ENCODE measurements around the gene CDH20. TPM values are rescaled to one million over a fixed set of nuclear protein-coding genes. Genes with fewer than 3 reads are reported as not detected.

The CDH20 gene
- polyA plus RNA-seq, 1 donor (not counting 4 experiments of a cell fraction or from before 2014, with no cell fraction given): not detected

- H3K4me1 ChIP-seq (ENCODE audit: control insufficient read depth, extremely low read depth, insufficient read depth, low read length): peaks cover 6% of the 10 kb centered on the region
- dilution Hi-C loops (cut with MboI; ENCODE audit: extremely low pct_ligation_motif_present, low sequenced_read_pairs): no loop called here
- FAIRE-seq: no peak
Observed at GRCh38 chr18:61285777-61286176, 47.5 kb upstream of the CDH20 start.

GRCh38 chr18:61286867-61287266 is 46.4 kb upstream of the CDH20 start:
- H4K20me1 ChIP-seq (ENCODE audit: control insufficient read depth, extremely low read depth, insufficient read depth, low read length): no peaks in the 10 kb centered on the region
- no peaks in the 10 kb centered on the region for H3K9me1 ChIP-seq (ENCODE audit: control insufficient read depth, extremely low read depth, insufficient read depth, low read length)
- TF ChIP-seq CTCF (optimal IDR thresholded peaks at IDR 0.05 in 1 of 3, IDR thresholded peaks at IDR 0.05 in 1 of 3, conservative IDR thresholded peaks at IDR 0.05 in 1 of 3; ENCODE audit: extremely low read depth in 1 of 3, insufficient read depth in 2 of 3, low read length in 3 of 3) (no peak), EZH2 (IDR thresholded peaks at IDR 0.05; ENCODE audit: low read length) (no peak)
- H3K79me2 ChIP-seq (ENCODE audit: control insufficient read depth, insufficient read depth, low read length): no peaks in the 10 kb centered on the region
- H3K9me3 ChIP-seq (ENCODE audit: control insufficient read depth, low read depth, low read length): no peaks in the 10 kb centered on the region
- DNase-seq (ENCODE audit: low read depth, low spot score) (no peak), FAIRE-seq (no peak)
- H3K4me2 ChIP-seq (ENCODE audit: control insufficient read depth, extremely low read depth, insufficient read depth, low read depth, low read length): no peak overlapping the region
- no peaks in the 10 kb centered on the region for H3K27me3 ChIP-seq (ENCODE audit: control insufficient read depth, extremely low read depth, insufficient read depth, low read length)
- no peak overlapping the region for H3K9ac ChIP-seq (ENCODE audit: control insufficient read depth, extremely low read depth, insufficient read depth, low read length)
- no peak overlapping the region for H3K4me3 ChIP-seq (ENCODE audit: control insufficient read depth in 2 of 3, extremely low read depth in 1 of 3, insufficient read depth in 2 of 3, low read depth in 1 of 3, low read length in 3 of 3)
- dilution Hi-C loops (cut with MboI; ENCODE audit: extremely low pct_ligation_motif_present, low sequenced_read_pairs): no loop called here
- H3K36me3 ChIP-seq (ENCODE audit: control insufficient read depth in 2 of 2, extremely low read depth in 1 of 2, insufficient read depth in 2 of 2, low read length in 2 of 2): no peaks in the 10 kb centered on the region
- H2AFZ ChIP-seq (ENCODE audit: control insufficient read depth, low read length): no peak overlapping the region
- no peak overlapping the region for H3K27ac ChIP-seq (ENCODE audit: control insufficient read depth, insufficient read depth, low read length)
- peaks cover 6% of the 10 kb centered on the region for H3K4me1 ChIP-seq (ENCODE audit: control insufficient read depth, extremely low read depth, insufficient read depth, low read length)

More at GRCh38 chr18:61285777-61286176, 47.5 kb upstream of the CDH20 start:
- Histone ChIP-seq H3K9me3 (ENCODE audit: control insufficient read depth, low read depth, low read length) (no peaks in the 10 kb centered on the region), H3K36me3 (ENCODE audit: control insufficient read depth in 2 of 2, extremely low read depth in 1 of 2, insufficient read depth in 2 of 2, low read length in 2 of 2) (no peaks in the 10 kb centered on the region), H3K79me2 (ENCODE audit: control insufficient read depth, insufficient read depth, low read length) (no peaks in the 10 kb centered on the region), H3K27me3 (ENCODE audit: control insufficient read depth, extremely low read depth, insufficient read depth, low read length) (no peaks in the 10 kb centered on the region), H3K9me1 (ENCODE audit: control insufficient read depth, extremely low read depth, insufficient read depth, low read length) (no peaks in the 10 kb centered on the region), H3K4me3 (ENCODE audit: control insufficient read depth in 2 of 3, extremely low read depth in 1 of 3, insufficient read depth in 2 of 3, low read depth in 1 of 3, low read length in 3 of 3) (no peak overlapping the region), H3K9ac (ENCODE audit: control insufficient read depth, extremely low read depth, insufficient read depth, low read length) (no peak overlapping the region), H2AFZ (ENCODE audit: control insufficient read depth, low read length) (no peak overlapping the region), H3K27ac (ENCODE audit: control insufficient read depth, insufficient read depth, low read length) (no peak overlapping the region), H3K4me2 (ENCODE audit: control insufficient read depth, extremely low read depth, insufficient read depth, low read depth, low read length) (no peak overlapping the region), H4K20me1 (ENCODE audit: control insufficient read depth, extremely low read depth, insufficient read depth, low read length) (no peaks in the 10 kb centered on the region)
- no peak for TF ChIP-seq CTCF (optimal IDR thresholded peaks at IDR 0.05 in 1 of 3, IDR thresholded peaks at IDR 0.05 in 1 of 3, conservative IDR thresholded peaks at IDR 0.05 in 1 of 3; ENCODE audit: extremely low read depth in 1 of 3, insufficient read depth in 2 of 3, low read length in 3 of 3)
- no peak for TF ChIP-seq EZH2 (IDR thresholded peaks at IDR 0.05; ENCODE audit: low read length)
- DNase-seq (ENCODE audit: low read depth, low spot score): no peak
